ENCODE measurements around the gene SEZ6L2. TPM values are rescaled to one million over a fixed set of nuclear protein-coding genes. Genes with fewer than 3 reads are reported as not detected.

The SEZ6L2 gene
- total and polyA plus RNA-seq, 2 of the 13 experiments (the other 11 are each of a cell fraction or from before 2014, with no cell fraction given): 14.9 to 16.9 TPM

DNA sequence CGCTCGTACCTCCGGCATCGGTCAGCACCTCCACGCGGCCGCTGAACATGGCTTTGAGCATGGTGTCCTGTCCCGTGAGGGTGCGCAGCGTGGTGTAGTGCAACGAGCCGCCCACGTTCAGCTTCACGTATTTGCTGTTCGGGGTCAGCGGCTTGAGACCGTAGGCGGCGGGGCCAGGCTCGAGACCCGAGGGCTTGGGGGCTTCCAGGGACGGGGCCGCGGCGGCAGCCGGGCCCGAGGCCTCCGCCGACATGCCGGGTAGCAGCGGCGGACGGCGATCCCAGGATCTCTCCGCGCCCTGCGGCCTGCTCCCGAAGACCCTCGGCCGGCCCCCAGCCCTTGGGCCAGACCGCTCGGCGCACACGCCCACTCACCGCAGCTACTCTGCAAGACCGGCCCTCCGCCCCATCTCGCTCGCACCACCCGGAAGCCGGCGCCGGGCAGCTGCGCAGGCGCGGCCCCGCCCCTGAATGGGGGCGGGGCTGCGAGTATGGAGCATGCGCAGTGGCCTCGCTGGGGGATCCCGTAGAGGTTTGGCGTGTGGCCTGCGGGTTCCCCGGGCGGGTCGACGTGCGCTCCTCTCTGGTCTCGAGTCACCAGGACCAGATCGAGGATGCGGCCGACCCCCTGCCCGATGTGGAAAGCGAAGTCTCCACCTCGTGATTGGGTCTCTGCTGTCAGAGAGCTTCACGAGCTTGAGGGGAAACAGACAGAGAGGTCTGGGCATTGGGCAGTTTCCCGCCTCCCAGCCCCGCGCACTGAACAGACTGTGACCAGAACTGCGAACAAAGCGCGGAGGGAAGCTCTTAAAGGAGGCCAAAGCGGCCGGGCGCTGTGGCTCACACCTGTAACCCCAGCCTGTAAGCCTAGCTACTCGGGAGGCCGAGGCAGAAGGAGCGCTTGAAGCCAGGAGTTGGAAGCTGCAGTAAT is 26.7 kb upstream of the SEZ6L2 start, which contains the start of gene KCTD13 (continued):
- TF ChIP-seq ZNF614 (CRISPR knock-in tag; IDR thresholded peaks at IDR 0.05; ENCODE audit: borderline replicate concordance) (peak; percentile 60), NFIB (CRISPR knock-in tag; IDR thresholded peaks at IDR 0.05; ENCODE audit: borderline replicate concordance) (0 out of 2 replicates have a peak, but pooled peaks have one; percentile 32), TSC22D2 (CRISPR knock-in tag; IDR thresholded peaks at IDR 0.05; ENCODE audit: borderline replicate concordance) (peak; percentile 86), ZZZ3 (CRISPR knock-in tag; IDR thresholded peaks at IDR 0.05; ENCODE audit: borderline replicate concordance) (peak; percentile 94), HOXD1 (CRISPR knock-in tag; IDR thresholded peaks at IDR 0.05) (peak; percentile 88), WIZ (CRISPR knock-in tag; IDR thresholded peaks at IDR 0.05) (peak; percentile 83; the same call in 1 of the 2 replicates), KDM4B (CRISPR knock-in tag; IDR thresholded peaks at IDR 0.05) (peak; percentile 94; the same call in 1 of the 2 replicates), ATRX (CRISPR knock-in tag; IDR thresholded peaks at IDR 0.05; ENCODE audit: borderline replicate concordance) (no peak), NFIC (IDR thresholded peaks at IDR 0.05; ENCODE audit: low read length) (no peak), ZNF777 (CRISPR knock-in tag; IDR thresholded peaks at IDR 0.05) (peak; percentile 94), XBP1 (CRISPR knock-in tag; IDR thresholded peaks at IDR 0.05) (no peak; the same call in 1 of the 2 replicates), XRCC5 (optimal IDR thresholded peaks at IDR 0.05; ENCODE audit: low read length) (peak; percentile 57), ZFP36L1 (CRISPR knock-in tag; IDR thresholded peaks at IDR 0.05) (0 out of 2 replicates have a peak, but pooled peaks have one; percentile 72), ZSCAN9 (CRISPR knock-in tag; IDR thresholded peaks at IDR 0.05; ENCODE audit: borderline replicate concordance) (0 out of 2 replicates have a peak, but pooled peaks have one; percentile 57)
- TF ChIP-seq, protein P1, sequence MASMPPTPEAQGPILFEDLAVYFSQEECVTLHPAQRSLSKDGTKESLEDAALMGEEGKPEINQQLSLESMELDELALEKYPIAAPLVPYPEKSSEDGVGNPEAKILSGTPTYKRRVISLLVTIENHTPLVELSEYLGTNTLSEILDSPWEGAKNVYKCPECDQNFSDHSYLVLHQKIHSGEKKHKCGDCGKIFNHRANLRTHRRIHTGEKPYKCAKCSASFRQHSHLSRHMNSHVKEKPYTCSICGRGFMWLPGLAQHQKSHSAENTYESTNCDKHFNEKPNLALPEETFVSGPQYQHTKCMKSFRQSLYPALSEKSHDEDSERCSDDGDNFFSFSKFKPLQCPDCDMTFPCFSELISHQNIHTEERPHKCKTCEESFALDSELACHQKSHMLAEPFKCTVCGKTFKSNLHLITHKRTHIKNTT (CRISPR knock-in tag; IDR thresholded peaks at IDR 0.05): no peak
- TF ChIP-seq, protein P2, sequence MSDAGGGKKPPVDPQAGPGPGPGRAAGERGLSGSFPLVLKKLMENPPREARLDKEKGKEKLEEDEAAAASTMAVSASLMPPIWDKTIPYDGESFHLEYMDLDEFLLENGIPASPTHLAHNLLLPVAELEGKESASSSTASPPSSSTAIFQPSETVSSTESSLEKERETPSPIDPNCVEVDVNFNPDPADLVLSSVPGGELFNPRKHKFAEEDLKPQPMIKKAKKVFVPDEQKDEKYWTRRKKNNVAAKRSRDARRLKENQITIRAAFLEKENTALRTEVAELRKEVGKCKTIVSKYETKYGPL (CRISPR knock-in tag; IDR thresholded peaks at IDR 0.05): peak; percentile 67; the same call in 1 of the 2 replicates
- TF ChIP-seq, protein P3, sequence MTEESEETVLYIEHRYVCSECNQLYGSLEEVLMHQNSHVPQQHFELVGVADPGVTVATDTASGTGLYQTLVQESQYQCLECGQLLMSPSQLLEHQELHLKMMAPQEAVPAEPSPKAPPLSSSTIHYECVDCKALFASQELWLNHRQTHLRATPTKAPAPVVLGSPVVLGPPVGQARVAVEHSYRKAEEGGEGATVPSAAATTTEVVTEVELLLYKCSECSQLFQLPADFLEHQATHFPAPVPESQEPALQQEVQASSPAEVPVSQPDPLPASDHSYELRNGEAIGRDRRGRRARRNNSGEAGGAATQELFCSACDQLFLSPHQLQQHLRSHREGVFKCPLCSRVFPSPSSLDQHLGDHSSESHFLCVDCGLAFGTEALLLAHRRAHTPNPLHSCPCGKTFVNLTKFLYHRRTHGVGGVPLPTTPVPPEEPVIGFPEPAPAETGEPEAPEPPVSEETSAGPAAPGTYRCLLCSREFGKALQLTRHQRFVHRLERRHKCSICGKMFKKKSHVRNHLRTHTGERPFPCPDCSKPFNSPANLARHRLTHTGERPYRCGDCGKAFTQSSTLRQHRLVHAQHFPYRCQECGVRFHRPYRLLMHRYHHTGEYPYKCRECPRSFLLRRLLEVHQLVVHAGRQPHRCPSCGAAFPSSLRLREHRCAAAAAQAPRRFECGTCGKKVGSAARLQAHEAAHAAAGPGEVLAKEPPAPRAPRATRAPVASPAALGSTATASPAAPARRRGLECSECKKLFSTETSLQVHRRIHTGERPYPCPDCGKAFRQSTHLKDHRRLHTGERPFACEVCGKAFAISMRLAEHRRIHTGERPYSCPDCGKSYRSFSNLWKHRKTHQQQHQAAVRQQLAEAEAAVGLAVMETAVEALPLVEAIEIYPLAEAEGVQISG (CRISPR knock-in tag; IDR thresholded peaks at IDR 0.05): peak; percentile 85
- TF ChIP-seq, protein P4, sequence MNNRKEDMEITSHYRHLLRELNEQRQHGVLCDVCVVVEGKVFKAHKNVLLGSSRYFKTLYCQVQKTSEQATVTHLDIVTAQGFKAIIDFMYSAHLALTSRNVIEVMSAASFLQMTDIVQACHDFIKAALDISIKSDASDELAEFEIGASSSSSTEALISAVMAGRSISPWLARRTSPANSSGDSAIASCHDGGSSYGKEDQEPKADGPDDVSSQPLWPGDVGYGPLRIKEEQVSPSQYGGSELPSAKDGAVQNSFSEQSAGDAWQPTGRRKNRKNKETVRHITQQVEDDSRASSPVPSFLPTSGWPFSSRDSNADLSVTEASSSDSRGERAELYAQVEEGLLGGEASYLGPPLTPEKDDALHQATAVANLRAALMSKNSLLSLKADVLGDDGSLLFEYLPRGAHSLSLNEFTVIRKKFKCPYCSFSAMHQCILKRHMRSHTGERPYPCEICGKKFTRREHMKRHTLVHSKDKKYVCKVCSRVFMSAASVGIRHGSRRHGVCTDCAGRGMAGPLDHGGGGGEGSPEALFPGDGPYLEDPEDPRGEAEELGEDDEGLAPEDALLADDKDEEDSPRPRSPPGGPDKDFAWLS (CRISPR knock-in tag; IDR thresholded peaks at IDR 0.05; ENCODE audit: borderline replicate concordance): peak; percentile 84
- TF ChIP-seq, protein P5, sequence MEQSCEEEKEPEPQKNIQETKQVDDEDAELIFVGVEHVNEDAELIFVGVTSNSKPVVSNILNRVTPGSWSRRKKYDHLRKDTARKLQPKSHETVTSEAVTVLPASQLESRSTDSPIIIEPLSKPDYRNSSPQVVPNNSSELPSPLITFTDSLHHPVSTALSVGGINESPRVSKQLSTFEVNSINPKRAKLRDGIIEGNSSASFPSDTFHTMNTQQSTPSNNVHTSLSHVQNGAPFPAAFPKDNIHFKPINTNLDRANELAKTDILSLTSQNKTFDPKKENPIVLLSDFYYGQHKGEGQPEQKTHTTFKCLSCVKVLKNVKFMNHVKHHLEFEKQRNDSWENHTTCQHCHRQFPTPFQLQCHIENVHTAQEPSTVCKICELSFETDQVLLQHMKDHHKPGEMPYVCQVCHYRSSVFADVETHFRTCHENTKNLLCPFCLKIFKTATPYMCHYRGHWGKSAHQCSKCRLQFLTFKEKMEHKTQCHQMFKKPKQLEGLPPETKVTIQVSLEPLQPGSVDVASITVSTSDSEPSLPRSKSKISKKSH (CRISPR knock-in tag; IDR thresholded peaks at IDR 0.05; ENCODE audit: borderline replicate concordance): no peak; the same call in 1 of the 2 replicates
- TF ChIP-seq, protein P6, sequence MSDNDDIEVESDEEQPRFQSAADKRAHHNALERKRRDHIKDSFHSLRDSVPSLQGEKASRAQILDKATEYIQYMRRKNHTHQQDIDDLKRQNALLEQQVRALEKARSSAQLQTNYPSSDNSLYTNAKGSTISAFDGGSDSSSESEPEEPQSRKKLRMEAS (IDR thresholded peaks at IDR 0.05): peak; percentile 88

Measured in HepG2 (cell line).